Uterus (tissue), 4 donors: ENCODE measurements around the gene CREB1. TPM values are rescaled to one million over a fixed set of nuclear protein-coding genes. Genes with fewer than 3 reads are reported as not detected.

Source experiments
- DNase-seq, 2 donors: peaks; one replicate each; pipeline ENCODE4 v3.0.0-alpha.2; 2019 to 2020
- H3K27ac ChIP-seq, 2 donors: fragments of 200-600 bp; sonication (generic); 1 replicate in 1 of 2; 2 replicates in 1 of 2; pipeline ENCODE4 v1.5.1; 2016 to 2018
- H3K27me3 ChIP-seq, 2 donors: fragments of 200-600 bp; sonication (generic); one replicate each; pipeline ENCODE4 v1.5.1; 2018 to 2019; ENCODE audit warnings: control low read depth in 1 of 2
- H3K36me3 ChIP-seq, 2 donors: fragments of 200-600 bp; sonication (generic); one replicate each; pipeline ENCODE4 v1.5.1; 2019; ENCODE audit warnings: control low read depth in 1 of 2
- H3K4me1 ChIP-seq, 2 donors: fragments of 200-600 bp; sonication (generic); one replicate each; pipeline ENCODE4 v1.5.1; 2018 to 2019; ENCODE audit warnings: control low read depth in 1 of 2
- H3K4me3 ChIP-seq, 2 donors: fragments of 200-600 bp; sonication (generic); 1 replicate in 1 of 2; 2 replicates in 1 of 2; pipeline ENCODE4 v1.5.1; 2018 to 2019; ENCODE audit warnings: mild to moderate bottlenecking in 1 of 2
- H3K9me3 ChIP-seq, 2 donors: fragments of 200-600 bp; sonication (generic); one replicate each; pipeline ENCODE4 v1.5.1; 2019; ENCODE audit warnings: control low read depth in 1 of 2
- POLR2A ChIP-seq, 2 donors: fragments of 450-650 bp; IDR thresholded peaks; one replicate each; pipeline ENCODE4 v1.6.1; 2016; ENCODE audit warnings: antibody characterized with exemption in 2 of 2, mild to moderate bottlenecking in 1 of 2, moderate library complexity in 1 of 2
- intact Hi-C: fragments of 100-400 bp; cut with DNase I; formaldehyde crosslinking; loops from one replicate; pipeline ENCODE4 v1.15.1; 2023; ENCODE audit warnings: low total_unique reads
- total RNA-seq, 4 donors: library from RNA; depleted of rRNA in 3 of 4; stranded (reverse); fragments of >200 nt in 3 of 4; gene quantifications; one replicate each; pipeline versions ENCODE4 v1.1.0 to v1.2.4, GENCODE V29; 2014 to 2023
- TF ChIP-seq, protein P1 (sequence below), 4 experiments: fragments of 200-600 bp in 2 of 4; fragments of 450-650 bp in 2 of 4; sonication (generic) in 2 of 4; IDR thresholded peaks; one replicate each; pipeline ENCODE4 v1.5.1; 2016 to 2019; ENCODE audit warnings: antibody characterized with exemption in 4 of 4, mild to moderate bottlenecking in 2 of 4, moderate library complexity in 1 of 4
- donor health status: DM: yes; HTN: yes; CAD: no.

The CREB1 gene
- total RNA-seq, 4 donors from 2014 or later = 36.5 to 96.5 (median 71.7) TPM

DNA sequence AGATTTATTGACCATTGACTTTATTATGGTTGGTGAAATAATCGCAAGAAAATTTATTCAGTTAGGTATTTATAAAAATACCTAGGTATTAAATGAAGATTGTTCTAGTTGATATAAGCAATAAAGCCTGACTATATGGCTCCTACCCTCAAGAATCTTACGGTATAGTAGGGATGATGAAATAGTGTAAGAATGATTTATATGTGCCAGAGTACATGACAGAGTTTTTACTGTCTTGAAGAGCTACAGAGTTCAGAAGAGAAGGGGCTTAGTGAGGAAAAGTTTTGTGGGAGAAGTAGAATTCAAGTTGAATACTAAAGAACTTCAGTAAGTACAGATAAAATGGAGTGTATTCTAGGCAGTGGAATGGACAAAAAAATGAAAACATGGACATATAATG lies 9.7 kb downstream of the CREB1 start:
- Histone ChIP-seq H3K27me3 (no peaks in the 10 kb centered on the region), H3K4me1 (peaks cover 0 to 5% of the 10 kb centered on the region in 2 donors), H3K4me3 (no peak overlapping the region), H3K36me3 (no peaks in the 10 kb centered on the region), H3K27ac (no peak overlapping the region), H3K9me3 (no peaks in the 10 kb centered on the region)
- no peak for TF ChIP-seq POLR2A (IDR thresholded peaks at IDR 0.05)
- TF ChIP-seq, protein P1, sequence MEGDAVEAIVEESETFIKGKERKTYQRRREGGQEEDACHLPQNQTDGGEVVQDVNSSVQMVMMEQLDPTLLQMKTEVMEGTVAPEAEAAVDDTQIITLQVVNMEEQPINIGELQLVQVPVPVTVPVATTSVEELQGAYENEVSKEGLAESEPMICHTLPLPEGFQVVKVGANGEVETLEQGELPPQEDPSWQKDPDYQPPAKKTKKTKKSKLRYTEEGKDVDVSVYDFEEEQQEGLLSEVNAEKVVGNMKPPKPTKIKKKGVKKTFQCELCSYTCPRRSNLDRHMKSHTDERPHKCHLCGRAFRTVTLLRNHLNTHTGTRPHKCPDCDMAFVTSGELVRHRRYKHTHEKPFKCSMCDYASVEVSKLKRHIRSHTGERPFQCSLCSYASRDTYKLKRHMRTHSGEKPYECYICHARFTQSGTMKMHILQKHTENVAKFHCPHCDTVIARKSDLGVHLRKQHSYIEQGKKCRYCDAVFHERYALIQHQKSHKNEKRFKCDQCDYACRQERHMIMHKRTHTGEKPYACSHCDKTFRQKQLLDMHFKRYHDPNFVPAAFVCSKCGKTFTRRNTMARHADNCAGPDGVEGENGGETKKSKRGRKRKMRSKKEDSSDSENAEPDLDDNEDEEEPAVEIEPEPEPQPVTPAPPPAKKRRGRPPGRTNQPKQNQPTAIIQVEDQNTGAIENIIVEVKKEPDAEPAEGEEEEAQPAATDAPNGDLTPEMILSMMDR (IDR thresholded peaks at IDR 0.05) = no peak
- intact Hi-C loops = loop anchor here (10.0 kb wide), 1 partner anchor 85 kb away; the partner anchor contains the start of gene METTL21A
- DNase-seq = no peak

DNA sequence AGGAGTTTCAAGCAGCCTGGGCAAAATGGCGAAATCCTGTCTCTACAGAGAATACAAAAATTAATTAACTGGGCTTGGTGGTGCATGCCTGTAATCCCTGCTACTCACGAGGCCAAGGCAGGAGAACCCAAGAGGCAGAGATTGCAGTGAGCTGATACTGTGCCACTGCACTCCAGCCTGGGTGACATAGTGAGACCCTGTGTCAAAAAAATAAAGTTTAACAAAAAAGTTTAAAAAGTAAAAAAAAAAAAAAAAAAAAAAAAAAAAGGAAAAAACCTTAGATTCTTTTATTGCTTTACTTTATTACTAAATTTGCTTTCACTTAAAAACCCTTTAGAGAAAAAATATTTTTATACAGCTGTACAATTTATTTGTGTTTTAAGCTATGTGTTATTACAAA lies 10.7 kb downstream of the CREB1 start:
- no peaks in the 10 kb centered on the region for H3K4me1 ChIP-seq
- H3K9me3 ChIP-seq = no peaks in the 10 kb centered on the region
- H3K36me3 ChIP-seq = no peaks in the 10 kb centered on the region
- intact Hi-C loops = no loop called here
- H3K4me3 ChIP-seq = no peak overlapping the region
- H3K27me3 ChIP-seq = no peaks in the 10 kb centered on the region
- H3K27ac ChIP-seq = no peak overlapping the region
- TF ChIP-seq, protein P1 (IDR thresholded peaks at IDR 0.05) = no peak
- TF ChIP-seq POLR2A (IDR thresholded peaks at IDR 0.05) = no peak
- DNase-seq = no peak

DNA sequence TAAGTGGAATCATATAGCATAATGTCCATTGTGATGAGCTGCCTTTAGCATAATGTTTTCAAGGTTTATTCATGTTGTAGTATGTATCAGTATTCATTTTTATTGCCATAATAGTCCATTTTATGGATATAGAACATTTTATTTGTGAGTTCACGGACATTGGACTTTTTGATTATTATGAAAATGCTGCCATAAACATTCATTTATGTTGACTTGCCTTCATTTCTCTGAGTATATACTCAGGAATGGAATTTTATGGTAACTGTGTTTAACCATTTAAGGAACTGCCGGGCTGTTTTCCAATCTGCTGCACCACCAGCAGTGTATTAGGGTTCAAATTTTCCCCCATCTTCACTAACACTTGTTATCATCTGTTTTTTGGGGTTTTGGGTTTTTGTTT lies 12.2 kb downstream of the CREB1 start:
- intact Hi-C loops = no loop called here
- H3K9me3 ChIP-seq = no peaks in the 10 kb centered on the region
- no peak overlapping the region for H3K27ac ChIP-seq
- DNase-seq = no peak
- no peak for TF ChIP-seq POLR2A (IDR thresholded peaks at IDR 0.05)
- TF ChIP-seq, protein P1 (IDR thresholded peaks at IDR 0.05) = no peak
- H3K4me3 ChIP-seq = no peak overlapping the region
- no peaks in the 10 kb centered on the region for H3K36me3 ChIP-seq
- no peaks in the 10 kb centered on the region for H3K4me1 ChIP-seq
- no peaks in the 10 kb centered on the region for H3K27me3 ChIP-seq

DNA sequence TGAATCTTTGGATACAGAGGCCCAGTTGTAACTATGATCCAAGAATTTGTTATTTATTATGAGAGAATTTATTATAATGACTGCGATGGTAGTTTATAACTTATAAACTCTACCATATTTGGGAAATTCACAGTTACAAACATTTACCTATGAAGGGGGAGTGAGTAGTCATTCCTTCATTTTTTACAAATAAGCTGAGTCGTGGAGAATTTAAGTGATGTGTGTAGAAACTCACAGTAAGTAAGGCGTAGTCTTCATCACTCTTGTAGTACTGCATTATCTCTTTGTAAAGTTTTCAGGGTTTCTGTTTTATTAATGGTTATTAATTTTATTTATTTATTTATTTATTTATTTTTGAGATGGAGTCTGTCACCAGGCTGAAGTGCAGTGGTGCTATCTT lies 13.5 kb downstream of the CREB1 start:
- H3K27me3 ChIP-seq = no peaks in the 10 kb centered on the region
- DNase-seq = no peak
- H3K36me3 ChIP-seq = no peaks in the 10 kb centered on the region
- H3K4me3 ChIP-seq = no peak overlapping the region
- no peak for TF ChIP-seq POLR2A (IDR thresholded peaks at IDR 0.05)
- TF ChIP-seq, protein P1 (IDR thresholded peaks at IDR 0.05) = no peak
- intact Hi-C loops = no loop called here
- H3K27ac ChIP-seq = no peak overlapping the region
- H3K9me3 ChIP-seq = no peaks in the 10 kb centered on the region
- H3K4me1 ChIP-seq = no peaks in the 10 kb centered on the region

DNA sequence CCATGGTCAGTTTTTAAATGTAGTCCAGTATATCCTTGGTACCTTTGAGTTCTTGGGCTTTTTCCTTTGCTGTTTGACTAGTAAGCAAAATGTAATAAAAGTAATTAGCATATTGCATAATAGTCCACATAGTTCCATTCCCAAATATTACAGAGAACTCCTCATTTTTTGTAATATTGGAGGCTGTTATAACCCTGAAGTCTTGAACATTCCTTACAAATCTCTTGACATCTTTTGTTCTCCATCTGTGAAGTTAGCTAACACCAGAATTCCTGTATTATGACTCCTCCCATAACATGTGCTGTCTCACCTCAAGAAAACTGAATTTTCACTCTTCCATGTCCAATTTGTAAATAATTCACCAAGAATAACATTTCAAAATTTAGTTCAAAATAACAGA lies 17.1 kb downstream of the CREB1 start:
- Histone ChIP-seq H3K9me3 (no peaks in the 10 kb centered on the region), H3K4me3 (no peak overlapping the region), H3K27ac (no peak overlapping the region), H3K27me3 (no peaks in the 10 kb centered on the region), H3K36me3 (no peaks in the 10 kb centered on the region), H3K4me1 (no peaks in the 10 kb centered on the region)
- intact Hi-C loops = no loop called here
- no peak for DNase-seq
- no peak for TF ChIP-seq POLR2A (IDR thresholded peaks at IDR 0.05)
- TF ChIP-seq, protein P1 (IDR thresholded peaks at IDR 0.05) = no peak
